ENCODE data around the gene SERPINB4.

SERPINB4 gene

DNA sequence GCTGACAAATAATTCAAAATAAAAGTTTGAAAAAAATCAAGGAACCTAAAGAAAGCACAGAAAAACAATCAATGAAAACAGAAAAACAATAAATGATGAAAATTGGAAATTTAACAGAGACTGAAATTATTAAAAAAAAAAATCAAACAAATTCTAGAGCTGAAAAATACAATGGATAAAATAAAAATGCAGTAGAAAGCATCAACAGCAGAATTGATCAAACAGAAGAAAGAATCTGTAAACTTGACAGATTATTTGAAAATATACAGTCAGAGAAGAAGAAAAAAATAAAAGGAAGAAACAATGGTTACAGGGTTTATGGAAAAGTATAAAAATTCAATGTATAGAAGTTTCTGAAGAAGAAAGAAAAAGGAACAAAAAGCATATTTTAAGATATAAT is 16.2 kb downstream of the SERPINB4 start:
- no peak for DNase-seq (ENCODE audit: low spot score)

DNA sequence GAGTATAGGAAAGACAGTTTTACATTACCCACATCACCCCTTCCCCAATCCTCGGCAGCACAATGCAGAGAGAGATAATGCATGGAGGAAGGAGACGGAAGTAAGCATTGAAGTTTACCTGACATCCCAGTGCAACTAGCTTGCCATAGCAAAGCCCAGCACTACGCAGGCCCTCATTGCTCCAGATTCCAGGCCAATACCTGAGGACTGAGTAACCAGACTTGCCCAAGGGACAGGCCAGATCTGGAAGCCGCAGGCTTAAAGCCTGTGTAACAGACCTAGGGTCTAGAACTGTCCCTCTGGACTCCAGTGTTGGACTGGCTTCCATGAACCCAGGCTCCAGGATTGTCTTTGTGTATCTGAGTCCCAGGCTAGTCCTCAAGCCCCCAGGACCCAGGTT is 17.6 kb downstream of the SERPINB4 start:
- DNase-seq (ENCODE audit: low spot score): no peak

DNA sequence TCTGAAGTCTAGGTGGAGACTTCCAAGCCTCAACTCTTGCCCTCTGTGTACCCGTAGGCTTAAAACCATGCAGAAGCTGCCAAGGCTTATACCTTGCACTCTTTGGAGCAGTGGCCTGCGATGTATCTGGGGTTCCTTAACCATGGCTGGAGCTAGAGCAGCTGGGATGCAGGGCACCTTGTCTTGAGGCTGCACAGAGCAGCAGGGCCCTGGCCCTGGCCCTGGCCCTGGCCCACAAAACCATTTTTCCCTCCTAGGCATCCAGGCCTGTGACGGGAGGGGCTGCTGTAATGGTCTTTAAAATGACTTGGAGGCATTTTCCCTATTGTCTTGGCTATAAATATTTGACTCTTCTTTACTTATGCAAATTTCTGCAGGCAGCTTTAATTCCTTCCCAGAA is 19.2 kb downstream of the SERPINB4 start:
- DNase-seq (ENCODE audit: low spot score): no peak

DNA sequence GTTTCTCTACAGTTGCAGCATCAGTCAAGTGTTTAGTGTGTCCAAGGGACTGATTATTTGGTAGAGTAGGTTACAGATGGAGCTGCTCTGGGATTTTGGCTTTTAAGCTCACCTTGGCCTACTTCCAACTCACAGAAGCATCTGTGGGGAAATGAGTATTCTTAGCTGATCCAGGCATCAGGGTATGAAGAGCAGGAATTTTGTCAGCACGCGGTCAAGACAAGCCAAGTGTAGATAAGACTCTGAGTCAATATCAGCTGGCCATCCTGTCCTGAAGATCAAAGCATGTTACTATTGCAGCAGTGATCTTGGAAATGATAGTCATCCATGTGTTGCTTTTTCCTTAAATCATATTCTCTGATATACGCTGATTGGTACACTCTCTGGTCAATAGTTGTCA is 24.4 kb downstream of the SERPINB4 start:
- no peak for DNase-seq (ENCODE audit: low spot score)

DNA sequence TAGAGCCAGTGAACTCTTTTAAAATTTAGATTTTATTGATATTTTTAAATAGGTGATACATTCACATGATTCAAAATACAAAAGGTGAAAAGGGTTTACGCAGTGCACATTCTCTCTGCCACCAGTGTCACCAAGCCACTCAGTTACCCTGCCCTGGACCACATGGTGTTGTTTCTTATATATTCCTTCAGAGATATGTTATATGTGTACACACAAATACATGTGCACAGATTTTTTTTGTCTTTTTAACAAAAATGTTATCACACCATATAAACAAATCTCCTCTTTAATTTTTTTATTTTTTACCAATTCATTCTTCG is 26.2 kb downstream of the SERPINB4 start:
- DNase-seq (ENCODE audit: low spot score): no peak

DNA sequence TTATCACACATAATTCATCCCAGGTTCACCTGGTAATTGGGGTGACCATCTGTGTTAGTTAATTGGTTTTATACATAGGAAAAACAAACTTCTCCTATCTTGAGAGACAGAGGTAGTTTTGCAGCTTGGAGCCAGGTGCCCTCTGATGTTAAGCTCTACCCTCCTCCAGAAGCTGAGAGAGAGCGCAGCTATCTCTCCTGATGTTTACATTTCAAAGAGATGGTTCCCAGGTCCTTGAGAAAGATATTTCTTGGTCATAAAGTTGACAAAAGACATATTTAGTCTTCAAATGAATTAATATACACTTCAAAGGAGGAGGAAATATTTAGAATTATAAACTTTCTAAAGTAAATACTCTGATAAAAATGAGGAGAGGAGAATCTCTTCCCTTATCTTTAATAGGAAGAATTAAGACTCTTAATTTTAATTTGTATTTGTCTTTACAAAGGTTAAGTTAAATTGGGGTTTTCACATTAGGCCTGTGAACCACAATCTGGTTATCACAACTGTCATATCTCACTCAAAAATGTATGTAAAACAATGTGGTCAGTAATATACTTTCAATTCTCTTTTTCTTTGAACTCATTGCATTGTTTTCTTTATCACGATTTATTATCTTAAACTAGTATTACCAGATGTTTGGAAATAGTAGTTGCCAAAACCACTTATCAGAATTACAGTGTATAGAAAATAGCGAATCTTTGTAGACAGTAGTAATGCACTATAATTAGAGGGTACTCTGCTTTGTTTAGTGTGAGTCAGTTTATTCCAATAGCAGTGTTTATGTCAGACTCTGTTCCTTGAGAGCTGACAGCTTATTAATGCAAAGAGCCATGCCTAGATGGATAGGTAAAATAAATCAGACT is 26.8 kb downstream of the SERPINB4 start:
- no peak for DNase-seq (ENCODE audit: low spot score)

DNA sequence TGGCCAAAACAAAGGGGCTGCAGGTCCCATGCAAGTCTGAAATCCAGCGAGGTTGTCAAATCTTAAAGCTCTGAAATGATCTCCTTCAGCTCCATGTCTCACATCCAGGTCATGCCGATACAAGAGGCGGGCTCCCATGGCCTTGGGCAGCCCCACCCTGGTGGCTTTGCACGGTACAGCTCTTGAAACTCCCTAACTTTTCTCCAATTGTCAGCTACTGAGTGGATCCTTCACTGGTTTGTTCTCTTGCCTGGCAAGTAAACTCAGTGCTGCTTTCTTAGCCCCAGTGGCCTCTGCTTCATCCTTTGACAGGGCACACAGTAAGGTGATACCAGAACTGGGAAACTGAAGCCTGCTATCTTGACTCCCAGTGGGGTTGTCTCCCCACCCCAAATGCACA is 30.6 kb downstream of the SERPINB4 start:
- no peak for DNase-seq (ENCODE audit: low spot score)

DNA sequence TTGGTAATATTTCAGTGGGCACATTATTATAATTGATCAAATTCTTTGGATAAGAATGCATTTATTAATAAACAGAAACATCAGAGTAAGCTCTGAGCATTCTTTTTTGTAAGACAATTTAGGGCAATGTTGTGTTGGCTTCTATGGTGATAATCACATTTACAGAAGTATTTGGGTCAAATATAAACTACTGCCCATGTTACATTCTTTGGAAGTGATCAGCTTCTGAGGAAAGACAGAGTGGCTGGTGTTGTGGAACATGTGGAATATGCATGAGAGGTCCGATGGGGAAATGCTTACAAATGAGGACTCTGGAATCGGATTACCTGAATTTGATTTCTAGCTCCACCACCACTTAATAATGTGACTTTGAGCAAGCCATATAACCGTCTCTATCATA is 37.5 kb downstream of the SERPINB4 start:
- DNase-seq (ENCODE audit: low spot score): no peak

DNA sequence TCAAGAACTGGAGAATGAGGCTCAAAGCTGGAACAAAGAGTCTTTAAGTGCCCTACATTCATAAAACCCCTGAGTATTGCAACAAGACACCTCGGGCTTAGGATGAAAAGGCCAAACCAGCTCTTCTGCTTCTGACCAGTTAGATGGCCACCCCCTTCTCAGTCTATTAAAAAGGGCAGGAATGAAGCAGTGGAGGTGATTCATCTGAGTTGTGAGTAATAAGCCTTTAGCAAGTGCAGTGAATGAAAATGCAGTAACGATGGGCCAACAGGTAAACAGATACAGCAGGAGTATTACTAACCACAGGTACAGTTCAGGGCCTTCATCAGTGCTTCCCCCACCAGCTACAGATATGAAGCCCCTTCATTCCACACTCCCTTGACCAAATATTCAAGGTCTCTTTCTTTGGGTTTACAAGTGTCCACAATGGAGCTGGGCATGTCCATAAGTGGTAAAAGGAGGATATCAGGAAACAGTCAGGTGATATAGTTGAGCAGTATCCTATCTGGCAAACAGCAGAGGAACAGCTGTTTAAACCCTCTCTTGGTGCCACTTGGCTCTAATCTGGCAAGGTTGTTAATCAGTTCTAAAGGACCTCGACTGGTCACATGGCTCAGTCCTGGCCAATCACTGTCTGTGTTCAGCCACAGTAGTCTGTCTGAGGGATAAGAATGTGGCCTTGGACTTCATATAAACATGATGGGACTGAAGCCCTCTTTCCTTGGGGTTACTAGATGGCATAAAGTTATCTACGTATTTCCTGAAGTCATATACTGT is 39.1 kb downstream of the SERPINB4 start:
- DNase-seq (ENCODE audit: low spot score): no peak

DNA sequence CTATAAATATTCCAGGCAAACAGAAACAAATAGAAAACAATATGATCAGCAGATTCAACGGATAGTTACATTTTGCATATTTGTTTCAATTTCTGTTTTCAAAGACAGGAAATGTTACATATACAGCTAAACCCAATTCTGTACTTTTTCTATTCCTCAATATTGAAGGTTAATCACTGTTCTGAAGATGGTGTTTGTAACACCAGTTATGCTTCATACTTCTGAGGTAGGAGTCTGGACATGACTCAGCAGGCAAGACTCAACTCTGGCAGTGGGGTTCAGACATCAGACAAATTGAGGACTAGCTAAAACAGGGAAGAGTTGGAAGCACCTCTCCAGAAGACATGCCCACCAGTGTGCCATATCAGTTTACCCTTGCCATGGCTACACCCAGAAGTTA is 40.3 kb downstream of the SERPINB4 start:
- DNase-seq (ENCODE audit: low spot score): no peak

DNA sequence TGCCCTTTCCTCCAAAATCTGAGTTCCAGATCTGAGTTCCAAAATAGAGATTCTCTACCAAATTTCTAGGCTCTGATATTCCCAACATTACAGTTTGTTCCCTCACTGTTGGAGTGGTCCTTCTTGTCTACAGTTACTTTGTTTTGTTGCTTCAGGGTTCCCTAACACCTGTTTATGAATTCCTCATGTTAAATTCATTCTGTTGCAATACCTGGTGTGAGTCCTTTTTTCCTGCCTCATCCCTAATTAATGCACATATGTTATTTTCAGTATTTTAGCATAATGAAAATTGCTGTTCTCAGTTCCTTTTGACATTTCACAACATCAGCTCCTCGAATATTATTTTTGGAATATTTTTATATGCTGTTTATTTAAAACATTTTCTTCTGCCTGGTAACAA is 40.7 kb downstream of the SERPINB4 start:
- no peak for DNase-seq (ENCODE audit: low spot score)

DNA sequence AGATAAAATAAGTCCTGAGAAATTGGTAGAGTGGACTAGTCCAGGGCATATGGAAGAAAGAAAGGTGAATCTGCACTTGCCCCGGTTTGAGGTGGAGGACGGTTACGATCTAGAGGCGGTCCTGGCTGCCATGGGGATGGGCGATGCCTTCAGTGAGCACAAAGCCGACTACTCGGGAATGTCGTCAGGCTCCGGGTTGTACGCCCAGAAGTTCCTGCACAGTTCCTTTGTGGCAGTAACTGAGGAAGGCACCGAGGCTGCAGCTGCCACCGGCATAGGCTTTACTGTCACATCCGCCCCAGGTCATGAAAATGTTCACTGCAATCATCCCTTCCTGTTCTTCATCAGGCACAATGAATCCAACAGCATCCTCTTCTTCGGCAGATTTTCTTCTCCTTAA is 47.1 kb downstream of the SERPINB4 start:
- DNase-seq (ENCODE audit: low spot score): no peak

DNA sequence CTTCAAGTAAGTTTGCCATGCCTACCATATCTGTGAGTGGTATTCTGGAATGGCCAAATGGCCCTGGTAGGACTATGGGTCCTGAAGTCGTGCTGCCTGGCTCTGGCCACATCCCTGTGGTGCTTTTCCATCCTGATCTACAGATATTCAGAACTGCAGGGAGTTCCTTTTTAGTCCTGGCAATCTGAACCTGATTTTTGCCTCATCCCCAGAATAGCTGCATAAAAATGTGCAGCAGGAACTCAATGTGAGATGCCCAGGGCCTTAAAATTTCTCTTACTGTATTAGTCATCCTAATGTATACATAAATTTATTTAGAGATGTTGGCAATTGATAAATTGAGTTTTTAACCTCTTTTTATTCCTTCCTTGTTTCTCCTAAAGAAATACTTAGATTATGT is 51.6 kb downstream of the SERPINB4 start:
- no peak for DNase-seq (ENCODE audit: low spot score)

DNA sequence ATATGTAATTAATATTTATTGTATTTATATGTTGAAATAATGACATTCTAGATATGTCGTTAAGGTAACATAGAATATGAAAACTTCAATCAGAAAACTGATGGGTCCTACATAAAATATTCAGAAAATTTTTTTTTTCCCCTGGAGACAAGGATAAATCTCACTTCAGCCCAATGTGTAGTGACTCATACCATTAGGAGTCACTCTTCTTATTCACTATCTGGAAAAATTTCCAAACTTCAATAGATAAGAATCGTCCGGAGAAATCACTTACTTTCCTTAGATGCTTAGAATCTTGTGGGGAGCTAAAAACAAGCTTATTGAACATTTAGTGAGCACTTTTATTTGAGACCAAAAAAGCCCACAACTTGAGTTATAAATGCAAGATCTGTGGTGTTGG is 52.3 kb downstream of the SERPINB4 start:
- no peak for DNase-seq (ENCODE audit: low spot score)

DNA sequence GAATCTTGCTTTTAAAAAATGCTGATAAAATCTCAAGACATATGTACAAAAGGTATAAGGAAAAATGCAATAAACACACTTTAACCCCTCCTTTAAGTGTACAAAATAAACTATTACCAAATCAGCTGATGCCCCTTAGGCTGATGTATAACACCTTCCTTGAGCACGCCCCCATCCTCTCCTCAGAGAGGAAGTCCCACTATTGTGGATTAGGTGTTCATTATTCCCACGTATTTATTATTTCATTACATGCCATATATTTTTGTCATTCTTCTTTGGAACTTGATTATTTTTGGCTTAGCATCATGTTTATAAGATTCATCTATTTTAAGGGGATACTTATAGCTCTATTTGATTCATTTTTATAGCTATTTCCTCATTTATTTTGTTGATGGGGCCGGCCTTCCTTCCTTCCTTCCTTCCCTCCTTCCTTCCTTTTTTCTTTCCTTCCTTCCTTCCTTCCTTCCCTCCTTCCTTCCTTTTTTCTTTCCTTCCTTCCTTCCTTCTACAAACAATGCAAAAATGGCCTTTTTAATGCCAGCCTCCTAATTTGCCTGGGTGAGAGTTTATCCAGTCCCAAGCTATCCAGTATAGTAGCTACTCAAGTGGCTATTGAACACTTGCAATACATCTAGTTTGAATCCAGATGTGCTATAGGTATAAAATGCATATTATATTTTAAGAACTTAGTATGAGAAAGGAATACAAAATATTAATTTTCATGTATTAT is 52.9 kb downstream of the SERPINB4 start:
- DNase-seq (ENCODE audit: low spot score): no peak

DNA sequence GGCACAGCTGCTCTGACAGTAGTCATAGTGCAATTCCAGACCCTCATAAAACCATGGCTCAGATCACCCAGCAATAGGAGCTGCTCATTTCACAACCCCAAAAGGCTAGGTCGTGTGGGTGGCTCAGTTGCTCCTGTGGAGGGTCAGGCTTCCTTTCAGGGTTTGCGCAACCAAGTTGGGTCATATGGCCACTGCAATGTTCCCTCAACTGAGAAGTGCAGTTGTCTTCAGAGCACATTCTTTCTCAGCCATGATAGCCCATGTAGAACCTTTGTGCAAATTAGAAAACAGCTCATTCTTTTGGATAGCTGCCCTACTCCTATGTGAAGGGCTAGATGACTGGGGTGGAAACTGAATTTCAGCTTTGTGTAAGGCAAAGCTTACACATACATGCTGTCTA is 53.7 kb downstream of the SERPINB4 start:
- no peak for DNase-seq (ENCODE audit: low spot score)

DNA sequence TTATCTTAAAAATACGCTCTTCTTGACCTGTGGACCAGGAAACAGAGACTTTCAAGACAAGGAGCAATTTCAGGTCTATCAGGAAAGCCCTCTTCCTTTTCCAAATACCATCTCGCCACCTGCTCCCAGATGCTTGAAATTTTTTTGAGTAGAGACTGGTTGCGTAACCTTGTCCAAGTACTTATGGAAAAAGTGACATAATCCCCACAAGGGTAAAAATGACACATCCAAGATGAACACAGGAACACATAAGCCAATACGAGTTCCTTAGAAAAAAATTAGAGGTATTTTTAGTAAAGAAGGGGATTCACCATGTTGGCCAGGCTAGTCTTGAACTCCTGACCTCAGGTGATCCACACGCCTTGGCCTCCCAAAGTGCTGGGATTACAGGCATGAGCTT is 55.1 kb downstream of the SERPINB4 start:
- DNase-seq (ENCODE audit: low spot score): no peak
